PC-3 (cell line): Measurements from ENCODE around the gene MAGI1.

Source experiments
- EZH2 ChIP-seq: fragments of 300-600 bp; sonication (generic); IDR thresholded peaks from one replicate; pipeline ENCODE4 v1.6.1; 2017; ENCODE audit warnings: antibody characterized with exemption, mild to moderate bottlenecking, low read length; ENCODE audit not compliant: unreplicated experiment
- TF ChIP-seq, protein P1 (sequence below): fragments of 300-600 bp; sonication (generic); conservative IDR thresholded peaks from 2 replicates; pipeline ENCODE4 v1.5.1; 2017; ENCODE audit warnings: antibody characterized with exemption, low read depth, mild to moderate bottlenecking, low read length

DNA sequence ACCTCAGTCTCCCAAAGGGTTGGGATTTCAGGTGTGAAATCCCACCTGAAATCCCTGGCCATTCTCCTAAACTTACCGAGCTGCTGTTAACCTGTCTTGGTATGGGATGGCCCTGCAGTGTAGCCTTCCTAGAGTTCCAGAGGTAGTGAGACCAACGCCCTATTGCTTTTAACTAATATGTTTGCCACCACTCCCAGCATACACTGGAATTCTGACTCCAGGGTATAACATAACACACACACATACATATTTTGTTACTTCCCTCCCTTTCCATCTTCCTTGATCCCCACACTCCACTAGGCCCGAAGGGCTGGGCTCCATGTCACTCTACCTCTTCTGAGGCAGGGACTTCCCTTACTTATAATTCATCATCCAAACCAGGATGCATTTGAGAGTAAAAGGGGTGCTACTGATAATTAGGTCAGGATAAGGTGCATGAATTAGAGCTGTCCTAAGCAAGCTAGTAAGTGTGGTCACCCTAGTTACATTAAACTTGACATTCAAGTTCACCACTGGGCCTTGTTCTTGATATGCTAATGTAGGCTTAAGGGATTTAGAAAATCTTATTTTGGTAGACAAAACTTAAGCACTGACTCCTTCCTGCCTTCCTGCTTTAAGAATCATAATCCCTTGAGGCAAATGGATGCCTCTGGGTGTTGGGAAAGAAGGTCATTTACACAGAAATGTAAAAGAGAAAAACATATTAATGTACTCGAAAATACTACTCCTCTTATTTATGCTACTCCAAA is 317.6 kb downstream of the MAGI1 start:
- TF ChIP-seq, protein P1, sequence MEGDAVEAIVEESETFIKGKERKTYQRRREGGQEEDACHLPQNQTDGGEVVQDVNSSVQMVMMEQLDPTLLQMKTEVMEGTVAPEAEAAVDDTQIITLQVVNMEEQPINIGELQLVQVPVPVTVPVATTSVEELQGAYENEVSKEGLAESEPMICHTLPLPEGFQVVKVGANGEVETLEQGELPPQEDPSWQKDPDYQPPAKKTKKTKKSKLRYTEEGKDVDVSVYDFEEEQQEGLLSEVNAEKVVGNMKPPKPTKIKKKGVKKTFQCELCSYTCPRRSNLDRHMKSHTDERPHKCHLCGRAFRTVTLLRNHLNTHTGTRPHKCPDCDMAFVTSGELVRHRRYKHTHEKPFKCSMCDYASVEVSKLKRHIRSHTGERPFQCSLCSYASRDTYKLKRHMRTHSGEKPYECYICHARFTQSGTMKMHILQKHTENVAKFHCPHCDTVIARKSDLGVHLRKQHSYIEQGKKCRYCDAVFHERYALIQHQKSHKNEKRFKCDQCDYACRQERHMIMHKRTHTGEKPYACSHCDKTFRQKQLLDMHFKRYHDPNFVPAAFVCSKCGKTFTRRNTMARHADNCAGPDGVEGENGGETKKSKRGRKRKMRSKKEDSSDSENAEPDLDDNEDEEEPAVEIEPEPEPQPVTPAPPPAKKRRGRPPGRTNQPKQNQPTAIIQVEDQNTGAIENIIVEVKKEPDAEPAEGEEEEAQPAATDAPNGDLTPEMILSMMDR, result no peak
- no peak for TF ChIP-seq EZH2
